Stomach smooth muscle (tissue), 2 donors: Measurements from ENCODE around the gene SLC35G6.
A peak's percentile ranks its signal among the peaks of the same experiment; 100 is the strongest.
"Not testable (repeated sequence)": the region's sequence is repeated elsewhere in the genome, so short reads cannot be mapped to it uniquely, and the experiment has no call there.

Experiments
- H3K27ac ChIP-seq: one replicate; pipeline ENCODE4 v1.7.0; 2013; ENCODE audit warnings: mild to moderate bottlenecking, low read length, inconsistent platforms
- H3K27me3 ChIP-seq, 2 donors: one replicate each; pipeline ENCODE4 v1.7.0; 2013; ENCODE audit warnings: low read length in 2 of 2; ENCODE audit not compliant: insufficient read depth in 2 of 2, control insufficient read depth in 1 of 2
- H3K36me3 ChIP-seq, 2 donors: one replicate each; pipeline ENCODE4 v1.7.0; 2013; ENCODE audit warnings: low read length in 2 of 2; ENCODE audit not compliant: control insufficient read depth in 2 of 2, insufficient read depth in 2 of 2
- H3K4me1 ChIP-seq: one replicate; pipeline ENCODE4 v1.7.0; 2013; ENCODE audit warnings: low read length; ENCODE audit not compliant: control insufficient read depth, insufficient read depth
- H3K4me3 ChIP-seq, 2 donors: one replicate each; pipeline ENCODE4 v1.7.0; 2013; ENCODE audit warnings: low read length in 2 of 2
- H3K9ac ChIP-seq, 2 donors: one replicate each; pipeline ENCODE4 v1.7.0; 2013; ENCODE audit warnings: low read length in 2 of 2, mild to moderate bottlenecking in 1 of 2
- H3K9me3 ChIP-seq, 2 donors: one replicate each; pipeline ENCODE4 v1.7.0; 2013; ENCODE audit warnings: low read length in 2 of 2; ENCODE audit not compliant: control insufficient read depth in 2 of 2
- donor health status: healthy.
- donor health status: Pancreatic carcinoma.

Gene SLC35G6

GRCh38 chr17:7470457-7470973, 10.7 kb upstream of the SLC35G6 start:
- not testable (repeated sequence) for H3K9ac ChIP-seq, H3K4me3 ChIP-seq, H3K27me3 ChIP-seq, H3K9me3 ChIP-seq, H3K27ac ChIP-seq, H3K36me3 ChIP-seq
- H3K4me1 ChIP-seq: peaks cover 35% of the 10 kb centered on the region

DNA sequence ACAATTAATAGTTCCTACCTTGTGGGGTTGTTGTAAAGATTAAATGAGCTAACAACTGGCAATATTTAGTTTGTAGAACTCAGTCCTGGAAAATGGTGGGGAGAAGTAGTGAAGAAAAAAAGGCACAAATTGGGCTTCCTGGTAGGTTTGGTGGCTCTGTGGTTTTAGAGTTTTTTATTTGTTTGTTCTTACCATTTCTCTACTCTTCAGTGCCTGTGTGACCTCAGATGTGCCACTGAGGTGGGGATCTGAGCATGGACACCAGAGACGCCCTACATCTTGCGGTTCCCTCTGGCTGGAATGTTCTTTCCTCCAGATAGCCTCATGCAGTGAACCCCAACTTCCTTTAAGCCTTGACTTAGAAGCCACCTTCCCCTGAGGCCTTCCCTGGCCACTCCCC, 9.5 kb upstream of the SLC35G6 start:
- Histone ChIP-seq H3K27ac (no peak overlapping the region), H3K4me3 (no peak overlapping the region), H3K4me1 (peaks cover 40% of the 10 kb centered on the region), H3K27me3 (no peaks in the 10 kb centered on the region), H3K36me3 (peaks cover 4 to 5% of the 10 kb centered on the region in 2 donors), H3K9me3 (no peaks in the 10 kb centered on the region), H3K9ac (no peak overlapping the region)

GRCh38 chr17:7474767-7475166, 6.5 kb upstream of the SLC35G6 start:
- H3K9me3 ChIP-seq, H3K36me3 ChIP-seq, H3K9ac ChIP-seq, H3K27me3 ChIP-seq, H3K4me3 ChIP-seq: not testable (repeated sequence)
- peak overlapping the region; percentile 97 for H3K27ac ChIP-seq
- peaks cover 49% of the 10 kb centered on the region for H3K4me1 ChIP-seq

- H3K9ac ChIP-seq: peak overlapping the region in 1 of 2 donors; percentile 51
- no peaks in the 10 kb centered on the region for H3K9me3 ChIP-seq
- H3K4me1 ChIP-seq: peaks cover 54% of the 10 kb centered on the region
- H3K4me3 ChIP-seq: peak overlapping the region in 1 of 2 donors; percentile 92
- H3K27ac ChIP-seq: peak overlapping the region; percentile 97
- no peaks in the 10 kb centered on the region for H3K27me3 ChIP-seq
- H3K36me3 ChIP-seq: peaks cover 0 to 2% of the 10 kb centered on the region in 2 donors
Measured at GRCh38 chr17:7475764-7476422, 5.4 kb upstream of the SLC35G6 start.

DNA sequence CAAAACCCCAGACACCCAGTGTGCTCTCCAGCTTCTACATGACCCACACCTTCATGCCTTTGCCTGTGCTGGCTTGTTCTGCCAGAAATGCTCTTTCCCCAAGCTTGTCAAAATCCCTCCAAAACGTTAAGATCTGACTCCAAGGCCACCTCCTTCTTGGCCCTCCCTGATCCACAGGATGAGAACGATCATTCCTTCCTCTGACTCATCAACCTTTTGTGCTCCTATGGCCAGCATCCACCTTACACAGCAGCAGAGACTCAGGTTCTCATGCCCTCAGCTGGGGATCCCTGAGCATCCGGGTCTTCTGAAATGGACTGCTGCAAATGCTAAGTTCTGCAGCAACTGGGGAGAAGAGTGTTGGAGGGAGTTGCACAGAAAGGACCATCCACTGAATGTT, 4.8 kb upstream of the SLC35G6 start:
- Histone ChIP-seq H3K9ac (peak overlapping the region in 1 of 2 donors; percentile 51), H3K4me3 (peak overlapping the region in 1 of 2 donors; percentile 92), H3K36me3 (peaks cover 0 to 2% of the 10 kb centered on the region in 2 donors), H3K27ac (peak overlapping the region; percentile 97), H3K27me3 (no peaks in the 10 kb centered on the region), H3K9me3 (no peaks in the 10 kb centered on the region), H3K4me1 (peaks cover 54% of the 10 kb centered on the region)

GRCh38 chr17:7476951-7477350, 4.3 kb upstream of the SLC35G6 start:
- peak overlapping the region in 1 of 2 donors; percentile 51 for H3K9ac ChIP-seq
- peak overlapping the region; percentile 97 for H3K27ac ChIP-seq
- peaks cover 0 to 2% of the 10 kb centered on the region in 2 donors for H3K36me3 ChIP-seq
- H3K27me3 ChIP-seq: no peaks in the 10 kb centered on the region
- no peaks in the 10 kb centered on the region for H3K9me3 ChIP-seq
- H3K4me1 ChIP-seq: peaks cover 51% of the 10 kb centered on the region
- H3K4me3 ChIP-seq: peak overlapping the region; percentile 59 to 92

GRCh38 chr17:7477392-7478275, 3.6 kb upstream of the SLC35G6 start:
- H3K9ac ChIP-seq: peak overlapping the region; percentile 88 to 93
- H3K4me3 ChIP-seq: peak overlapping the region; percentile 59 to 92
- H3K27ac ChIP-seq: peak overlapping the region; percentile 97
- H3K27me3 ChIP-seq: no peaks in the 10 kb centered on the region
- H3K4me1 ChIP-seq: peaks cover 49% of the 10 kb centered on the region
- peaks cover 0 to 2% of the 10 kb centered on the region in 2 donors for H3K36me3 ChIP-seq
- H3K9me3 ChIP-seq: no peaks in the 10 kb centered on the region

- Histone ChIP-seq H3K27ac (peak overlapping the region; percentile 97), H3K9me3 (no peaks in the 10 kb centered on the region), H3K36me3 (peaks cover 0 to 2% of the 10 kb centered on the region in 2 donors), H3K27me3 (no peaks in the 10 kb centered on the region), H3K9ac (peak overlapping the region; percentile 88 to 93), H3K4me1 (peaks cover 57% of the 10 kb centered on the region), H3K4me3 (peak overlapping the region; percentile 59 to 92)
Measured at GRCh38 chr17:7478276-7479212, 2.7 kb upstream of the SLC35G6 start.

GRCh38 chr17:7479213-7480088, 1.8 kb upstream of the SLC35G6 start, which contains the start of gene ZBTB4:
Gene ZBTB4, minus strand, starts transcription at chr17:7479631. Its CDS starts 12,830 bp downstream, at chr17:7466801.
- H3K4me1 ChIP-seq: peaks cover 55% of the 10 kb centered on the region
- peak within 1 kb of the TSS; percentile 83 to 92 for H3K4me3 ChIP-seq
- H3K9me3 ChIP-seq: no peaks in the 10 kb centered on the region
- peak within 1 kb of the TSS; percentile 97 for H3K27ac ChIP-seq
- H3K9ac ChIP-seq: peak within 1 kb of the TSS; percentile 90 to 93
- H3K36me3 ChIP-seq: peaks cover 0 to 2% of the 10 kb centered on the region in 2 donors
- H3K27me3 ChIP-seq: no peaks in the 10 kb centered on the region
